HepG2 (cell line): ENCODE data around the gene TNFRSF25. TPM values are rescaled to one million over a fixed set of nuclear protein-coding genes. Genes with fewer than 3 reads are reported as not detected.

ENCODE experiments used
- ATAC-seq: fragments of 200-7000 bp; cut with Tn5 transposase; 3 replicates; pipeline ENCODE4 v1.9.1; 2020; ENCODE audit warnings: mild to moderate bottlenecking, moderate library complexity
- BruUV-seq: library from RNA; stranded (reverse); fragments of 400-500 nt; replicated peaks from 2 replicates; lab custom pipeline; 2021; lab: Mats Ljungman, UMichigan
- CTCF ChIA-PET: fragments of 300-600 bp; formaldehyde crosslinking; extraction: SDS; loops from one replicate; lab custom pipeline; 2021; ENCODE audit warnings: low total read pairs, inconsistent platforms, low intra/inter-chr PET ratio; lab: Yijun Ruan, JAX
- POLR2A ChIA-PET: fragments of 350-600 bp; sonication (Branson Sonifier 250); formaldehyde crosslinking; loops from one replicate; lab custom pipeline; 2020; ENCODE audit warnings: antibody characterized with exemption, inconsistent platforms; lab: Yijun Ruan, JAX
- DNase-seq: peaks from one replicate; pipeline ENCODE4 v3.0.0-alpha.2; 2015; ENCODE audit warnings: low spot score
- FAIRE-seq: peaks from 3 replicates; lab custom pipeline; 2011; peaks lifted over from hg19 to GRCh38; lab: Jason Lieb, UNC
- H2AFZ ChIP-seq: one replicate; pipeline ENCODE4 v1.6.1; 2011; ENCODE audit warnings: low read length, inconsistent platforms
- H3K27ac ChIP-seq: fragments of 300-600 bp; 3 replicates; pipeline ENCODE4 v1.8.0; 2011; ENCODE audit warnings: mixed run types, mild to moderate bottlenecking, mixed read lengths, low read length, inconsistent platforms; ENCODE audit not compliant: insufficient read depth; ENCODE audit errors: extremely low read length
- H3K27me3 ChIP-seq, 2 experiments: fragments of 200-600 bp in 1 of 2; 2 replicates in 1 of 2; 3 replicates in 1 of 2; pipeline versions ENCODE4 v1.6.0 to v1.8.0; 2011; ENCODE audit warnings: low read length in 2 of 2, mild to moderate bottlenecking in 2 of 2, moderate library complexity in 2 of 2, inconsistent platforms in 1 of 2; ENCODE audit not compliant: insufficient read depth in 2 of 2, control insufficient read depth in 1 of 2
- H3K36me3 ChIP-seq, 2 experiments: fragments of 200-600 bp in 1 of 2; replicated peaks in 1 of 2; 2 replicates in 1 of 2; 3 replicates in 1 of 2; pipeline versions ENCODE4 v1.5.1 to v1.8.0; 2011; ENCODE audit warnings: low read length in 2 of 2, inconsistent platforms in 1 of 2; ENCODE audit not compliant: insufficient read depth in 2 of 2, control insufficient read depth in 1 of 2
- H3K4me1 ChIP-seq: 2 replicates; pipeline ENCODE4 v1.5.1; 2012; ENCODE audit warnings: low read length, inconsistent platforms; ENCODE audit not compliant: insufficient read depth
- H3K4me2 ChIP-seq: 2 replicates; pipeline ENCODE4 v1.6.0; 2011; ENCODE audit warnings: low read depth, low read length, inconsistent platforms
- H3K4me3 ChIP-seq, 3 experiments: fragments of 200-600 bp in 1 of 3; sonication (generic), shearing (Covaris generic) in 1 of 3; replicated peaks in 1 of 3; 2 replicates each; pipeline ENCODE4 v1.5.1; 2011 to 2016; ENCODE audit warnings: low read length in 3 of 3, inconsistent platforms in 2 of 3, low read depth in 2 of 3, mild to moderate bottlenecking in 2 of 3, control low read depth in 1 of 3, mixed read lengths in 1 of 3; ENCODE audit not compliant: insufficient read depth in 1 of 3
- H3K79me2 ChIP-seq: one replicate; pipeline ENCODE4 v1.6.1; 2011; ENCODE audit warnings: low read length, inconsistent platforms; ENCODE audit not compliant: insufficient read depth
- H3K9ac ChIP-seq: 2 replicates; pipeline ENCODE4 v1.6.0; 2011; ENCODE audit warnings: mild to moderate bottlenecking, low read depth, low read length, inconsistent platforms; ENCODE audit not compliant: insufficient read depth
- H3K9me3 ChIP-seq: 2 replicates; pipeline ENCODE4 v1.5.1; 2012; ENCODE audit warnings: mild to moderate bottlenecking, low read length
- H4K20me1 ChIP-seq: 2 replicates; pipeline ENCODE4 v1.6.0; 2011; ENCODE audit warnings: inconsistent platforms, mild to moderate bottlenecking, low read length, moderate library complexity; ENCODE audit not compliant: insufficient read depth
- GATA4 ChIP-seq: sonication (generic); IDR thresholded peaks from 2 replicates; pipeline ENCODE4 v1.6.1; 2016; ENCODE audit warnings: antibody characterized with exemption, low read depth, borderline replicate concordance
- HNRNPLL ChIP-seq: fragments of 200-400 bp; formaldehyde crosslinking; IDR thresholded peaks from 2 replicates; pipeline ENCODE4 v1.6.1; 2017; ENCODE audit warnings: mild to moderate bottlenecking, low read depth, low read length; ENCODE audit not compliant: poor library complexity, severe bottlenecking
- MAZ ChIP-seq, 2 experiments: sonication (generic) in 1 of 2; formaldehyde crosslinking in 1 of 2; IDR thresholded peaks; 2 replicates each; pipeline versions ENCODE4 v1.5.0 to v1.6.1; 2012 to 2020; ENCODE audit warnings: low read depth in 2 of 2, mild to moderate bottlenecking in 2 of 2, borderline replicate concordance in 1 of 2, improper control_type of control experiment in 1 of 2, low read length in 1 of 2, missing genetic modification reagents in 1 of 2, moderate library complexity in 1 of 2
- NR2F2 ChIP-seq: IDR thresholded peaks from 2 replicates; pipeline ENCODE4 v1.6.1; 2012; ENCODE audit warnings: low read depth, inconsistent platforms, borderline replicate concordance
- SETDB1 ChIP-seq: sonication (generic); formaldehyde crosslinking; IDR thresholded peaks from 2 replicates; pipeline ENCODE4 v1.5.1; 2020; ENCODE audit warnings: missing genetic modification reagents, mild to moderate bottlenecking, borderline replicate concordance
- SRY ChIP-seq: sonication (generic); formaldehyde crosslinking; IDR thresholded peaks from 2 replicates; pipeline ENCODE4 v1.8.0; 2022; ENCODE audit warnings: mild to moderate bottlenecking, missing genetic modification reagents
- TMF1 ChIP-seq: sonication (generic); formaldehyde crosslinking; IDR thresholded peaks from 2 replicates; pipeline ENCODE4 v1.8.1; 2022; ENCODE audit warnings: low read depth, missing genetic modification reagents
- XBP1 ChIP-seq: sonication (generic); formaldehyde crosslinking; IDR thresholded peaks from 2 replicates; pipeline ENCODE4 v1.5.0; 2020; ENCODE audit warnings: missing genetic modification reagents
- ZFP36 ChIP-seq: fragments of 150-350 bp; IDR thresholded peaks from 2 replicates; pipeline ENCODE4 v1.6.1; 2018; ENCODE audit warnings: borderline replicate concordance, low read length, low read depth; ENCODE audit not compliant: partially characterized antibody
- ZFP36L1 ChIP-seq: sonication (generic); formaldehyde crosslinking; IDR thresholded peaks from 2 replicates; pipeline ENCODE4 v1.8.0; 2022; ENCODE audit warnings: mild to moderate bottlenecking, missing genetic modification reagents, moderate library complexity
- ZFP37 ChIP-seq: sonication (generic); formaldehyde crosslinking; IDR thresholded peaks from 2 replicates; pipeline ENCODE4 v1.4.0; 2020; ENCODE audit warnings: missing genetic modification reagents, borderline replicate concordance
- ZNF17 ChIP-seq: sonication (generic); formaldehyde crosslinking; IDR thresholded peaks from 2 replicates; pipeline ENCODE4 v1.5.0; 2020; ENCODE audit warnings: mild to moderate bottlenecking, missing genetic modification reagents
- ZNF24 ChIP-seq: fragments of 450-650 bp; IDR thresholded peaks from 2 replicates; pipeline ENCODE4 v1.6.1; 2017; ENCODE audit warnings: antibody characterized with exemption, mild to moderate bottlenecking
- ZNF749 ChIP-seq: sonication (generic); formaldehyde crosslinking; IDR thresholded peaks from 2 replicates; pipeline ENCODE4 v1.8.0; 2022; ENCODE audit warnings: mild to moderate bottlenecking, missing genetic modification reagents, moderate library complexity, borderline replicate concordance
- WGBS: methylation state at CpG from one replicate; pipeline ENCODE4 v1.1.6; 2017; ENCODE audit warnings: low lambda C conversion rate; 5-methylcytosine and 5-hydroxymethylcytosine counted together
- in situ Hi-C: cut with HindIII; loops from 2 replicates; pipeline ENCODE4 v1.10.0; 2017; ENCODE audit warnings: low pct_unique_long_range_greater_than_20kb; ENCODE audit not compliant: extremely low pct_ligation_motif_present
- intact Hi-C: fragments of 100-400 bp; cut with micrococcal nuclease; formaldehyde crosslinking; loops from one replicate; pipeline ENCODE4 v1.10.0; 2022; ENCODE audit not compliant: unreplicated experiment
- polyA plus RNA-seq, 8 experiments: library from polyadenylated mRNA; depleted of rRNA in 3 of 8; stranded (reverse) in 7 of 8; unstranded in 1 of 8; fragments of >200 nt; fragmentation: Illumina TruSeq in 4 of 8; extraction: Trizol in 4 of 8; gene quantifications; 2 replicates each; pipeline versions ENCODE4 v1.2.1 to v1.2.3, GENCODE V29; 2011 to 2016; ENCODE audit warnings: low read depth in 4 of 8, missing spikeins in 1 of 8, mixed read lengths in 1 of 8; ENCODE audit not compliant: insufficient read depth in 1 of 8
- total RNA-seq, 5 experiments: library from RNA; depleted of rRNA; stranded (reverse); fragments of >200 nt; fragmentation: Illumina TruSeq; extraction: Trizol; gene quantifications; 2 replicates each; pipeline ENCODE4 v1.2.3, GENCODE V29; 2016; ENCODE audit warnings: low read depth in 1 of 5
- TF ChIP-seq, protein P1 (sequence below): IDR thresholded peaks from 2 replicates; pipeline ENCODE4 v1.6.1; 2016; ENCODE audit warnings: missing compliant biosample characterization, missing genetic modification reagents, borderline replicate concordance
- TF ChIP-seq, protein P2 (sequence below): sonication (generic); formaldehyde crosslinking; IDR thresholded peaks from 2 replicates; pipeline ENCODE4 v1.5.1; 2020; ENCODE audit warnings: missing genetic modification reagents, mild to moderate bottlenecking, borderline replicate concordance
- TF ChIP-seq, protein P3 (sequence below): sonication (generic); formaldehyde crosslinking; IDR thresholded peaks from 2 replicates; pipeline ENCODE4 v1.4.0; 2020; ENCODE audit warnings: missing genetic modification reagents, borderline replicate concordance

TNFRSF25 gene
- total and polyA plus RNA-seq, 2 of the 13 experiments (the other 11 are each of a cell fraction or from before 2014, with no cell fraction given), result 1.4 to 1.5 TPM

DNA sequence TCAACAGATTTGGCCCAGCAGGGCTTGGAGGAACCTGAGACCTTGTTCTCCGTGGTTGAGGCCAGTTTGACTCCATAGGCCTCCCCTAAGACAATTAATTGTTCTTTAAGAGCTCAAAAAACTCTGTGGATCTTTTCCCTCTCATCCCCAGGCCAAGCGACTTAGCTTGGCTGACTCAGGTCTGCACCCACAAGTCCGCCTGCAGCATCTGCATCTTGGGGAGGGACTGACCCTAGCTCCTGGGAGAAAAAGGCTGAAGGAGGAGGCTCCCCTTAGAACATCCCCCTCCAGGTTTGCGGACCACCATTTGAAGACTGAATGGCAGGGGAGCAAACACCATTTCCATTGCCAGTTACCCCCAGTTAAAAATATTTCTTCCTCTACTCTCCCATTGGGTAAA is 44.7 kb downstream of the TNFRSF25 start:
- peaks cover 26% of the 10 kb centered on the region for H3K4me1 ChIP-seq
- in situ Hi-C loops, result no loop called here
- intact Hi-C loops, result no loop called here
- no peaks in the 10 kb centered on the region for H3K9me3 ChIP-seq
- CTCF ChIA-PET, result no interaction called here
- FAIRE-seq (no peak), DNase-seq (no peak), ATAC-seq (no peak)
- WGBS, result 19% methylated on average over 4 of the region's 4 CpGs
- no peaks in the 10 kb centered on the region for H3K36me3 ChIP-seq
- H3K9ac ChIP-seq, result no peak overlapping the region
- H3K27me3 ChIP-seq, result peaks cover 35 to 91% of the 10 kb centered on the region in 2 experiments
- no peak overlapping the region for H3K27ac ChIP-seq
- H2AFZ ChIP-seq, result no peak overlapping the region
- no TSS peak for BruUV-seq
- H3K4me2 ChIP-seq, result no peak overlapping the region
- TF ChIP-seq ZNF749 (CRISPR knock-in tag) (no peak), ZNF24 (no peak), ZNF17 (CRISPR knock-in tag) (no peak), ZFP37 (no peak), ZFP36L1 (CRISPR knock-in tag) (no peak), MAZ (IDR thresholded peaks at IDR 0.05; ENCODE audit: borderline replicate concordance, low read depth, low read length) (no peak), MAZ (CRISPR knock-in tag; IDR thresholded peaks at IDR 0.05; ENCODE audit: low read depth) (no peak), SETDB1 (CRISPR knock-in tag) (no peak), ZFP36 (no peak), HNRNPLL (no peak), NR2F2 (no peak), XBP1 (CRISPR knock-in tag) (no peak), SRY (CRISPR knock-in tag) (no peak), GATA4 (no peak), TMF1 (CRISPR knock-in tag) (no peak)
- TF ChIP-seq, protein P1, sequence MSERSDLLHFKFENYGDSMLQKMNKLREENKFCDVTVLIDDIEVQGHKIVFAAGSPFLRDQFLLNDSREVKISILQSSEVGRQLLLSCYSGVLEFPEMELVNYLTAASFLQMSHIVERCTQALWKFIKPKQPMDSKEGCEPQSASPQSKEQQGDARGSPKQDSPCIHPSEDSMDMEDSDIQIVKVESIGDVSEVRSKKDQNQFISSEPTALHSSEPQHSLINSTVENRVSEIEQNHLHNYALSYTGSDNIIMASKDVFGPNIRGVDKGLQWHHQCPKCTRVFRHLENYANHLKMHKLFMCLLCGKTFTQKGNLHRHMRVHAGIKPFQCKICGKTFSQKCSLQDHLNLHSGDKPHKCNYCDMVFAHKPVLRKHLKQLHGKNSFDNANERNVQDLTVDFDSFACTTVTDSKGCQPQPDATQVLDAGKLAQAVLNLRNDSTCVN, result no peak
- TF ChIP-seq, protein P2, sequence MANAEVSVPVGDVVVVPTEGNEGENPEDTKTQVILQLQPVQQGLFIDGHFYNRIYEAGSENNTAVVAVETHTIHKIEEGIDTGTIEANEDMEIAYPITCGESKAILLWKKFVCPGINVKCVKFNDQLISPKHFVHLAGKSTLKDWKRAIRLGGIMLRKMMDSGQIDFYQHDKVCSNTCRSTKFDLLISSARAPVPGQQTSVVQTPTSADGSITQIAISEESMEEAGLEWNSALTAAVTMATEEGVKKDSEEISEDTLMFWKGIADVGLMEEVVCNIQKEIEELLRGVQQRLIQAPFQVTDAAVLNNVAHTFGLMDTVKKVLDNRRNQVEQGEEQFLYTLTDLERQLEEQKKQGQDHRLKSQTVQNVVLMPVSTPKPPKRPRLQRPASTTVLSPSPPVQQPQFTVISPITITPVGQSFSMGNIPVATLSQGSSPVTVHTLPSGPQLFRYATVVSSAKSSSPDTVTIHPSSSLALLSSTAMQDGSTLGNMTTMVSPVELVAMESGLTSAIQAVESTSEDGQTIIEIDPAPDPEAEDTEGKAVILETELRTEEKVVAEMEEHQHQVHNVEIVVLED (CRISPR knock-in tag), result no peak
- TF ChIP-seq, protein P3, sequence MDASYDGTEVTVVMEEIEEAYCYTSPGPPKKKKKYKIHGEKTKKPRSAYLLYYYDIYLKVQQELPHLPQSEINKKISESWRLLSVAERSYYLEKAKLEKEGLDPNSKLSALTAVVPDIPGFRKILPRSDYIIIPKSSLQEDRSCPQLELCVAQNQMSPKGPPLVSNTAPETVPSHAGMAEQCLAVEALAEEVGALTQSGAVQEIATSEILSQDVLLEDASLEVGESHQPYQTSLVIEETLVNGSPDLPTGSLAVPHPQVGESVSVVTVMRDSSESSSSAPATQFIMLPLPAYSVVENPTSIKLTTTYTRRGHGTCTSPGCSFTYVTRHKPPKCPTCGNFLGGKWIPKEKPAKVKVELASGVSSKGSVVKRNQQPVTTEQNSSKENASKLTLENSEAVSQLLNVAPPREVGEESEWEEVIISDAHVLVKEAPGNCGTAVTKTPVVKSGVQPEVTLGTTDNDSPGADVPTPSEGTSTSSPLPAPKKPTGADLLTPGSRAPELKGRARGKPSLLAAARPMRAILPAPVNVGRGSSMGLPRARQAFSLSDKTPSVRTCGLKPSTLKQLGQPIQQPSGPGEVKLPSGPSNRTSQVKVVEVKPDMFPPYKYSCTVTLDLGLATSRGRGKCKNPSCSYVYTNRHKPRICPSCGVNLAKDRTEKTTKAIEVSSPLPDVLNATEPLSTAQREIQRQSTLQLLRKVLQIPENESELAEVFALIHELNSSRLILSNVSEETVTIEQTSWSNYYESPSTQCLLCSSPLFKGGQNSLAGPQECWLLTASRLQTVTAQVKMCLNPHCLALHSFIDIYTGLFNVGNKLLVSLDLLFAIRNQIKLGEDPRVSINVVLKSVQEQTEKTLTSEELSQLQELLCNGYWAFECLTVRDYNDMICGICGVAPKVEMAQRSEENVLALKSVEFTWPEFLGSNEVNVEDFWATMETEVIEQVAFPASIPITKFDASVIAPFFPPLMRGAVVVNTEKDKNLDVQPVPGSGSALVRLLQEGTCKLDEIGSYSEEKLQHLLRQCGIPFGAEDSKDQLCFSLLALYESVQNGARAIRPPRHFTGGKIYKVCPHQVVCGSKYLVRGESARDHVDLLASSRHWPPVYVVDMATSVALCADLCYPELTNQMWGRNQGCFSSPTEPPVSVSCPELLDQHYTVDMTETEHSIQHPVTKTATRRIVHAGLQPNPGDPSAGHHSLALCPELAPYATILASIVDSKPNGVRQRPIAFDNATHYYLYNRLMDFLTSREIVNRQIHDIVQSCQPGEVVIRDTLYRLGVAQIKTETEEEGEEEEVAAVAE (CRISPR knock-in tag), result no peak
- H3K79me2 ChIP-seq, result no peaks in the 10 kb centered on the region
- no peak overlapping the region for H3K4me3 ChIP-seq
- no peaks in the 10 kb centered on the region; the same call in 1 of the 2 replicates for H4K20me1 ChIP-seq
- POLR2A ChIA-PET, result no interaction called here
